ENCODE measurements around the gene RADIL.

The RADIL gene

GRCh38 chr7:4801839-4802231, 81.7 kb downstream of the RADIL start:
- no peaks in the 10 kb centered on the region for H3K4me1 ChIP-seq (ENCODE audit: control insufficient read depth, insufficient read depth, low read length)
- TF ChIP-seq GLIS2 (tag by site-specific recombination; IDR thresholded peaks at IDR 0.05) (no peak), GLI2 (tag by site-specific recombination; IDR thresholded peaks at IDR 0.05; ENCODE audit: borderline replicate concordance, low read depth) (no peak), ZNF404 (tag by site-specific recombination; IDR thresholded peaks at IDR 0.05) (no peak), ZNF211 (tag by site-specific recombination; IDR thresholded peaks at IDR 0.05; ENCODE audit: low read depth) (no peak), ZNF600 (tag by site-specific recombination; IDR thresholded peaks at IDR 0.05) (no peak), ZNF555 (tag by site-specific recombination; conservative IDR thresholded peaks at IDR 0.05) (no peak), ZNF488 (tag by site-specific recombination; IDR thresholded peaks at IDR 0.05) (no peak), ZNF792 (tag by site-specific recombination; IDR thresholded peaks at IDR 0.05) (no peak)
- CTCF ChIA-PET: no interaction called here
- POLR2A ChIA-PET: no interaction called here
- H3K9me3 ChIP-seq (ENCODE audit: control insufficient read depth, insufficient read depth, low read depth, low read length): no peaks in the 10 kb centered on the region
- no peak overlapping the region for H3K27ac ChIP-seq (ENCODE audit: extremely low read depth, low read depth, low read length)
- H3K36me3 ChIP-seq (ENCODE audit: control insufficient read depth in 2 of 2, insufficient read depth in 1 of 2, low read length in 2 of 2): no peaks in the 10 kb centered on the region
- H3K4me3 ChIP-seq (ENCODE audit: low read depth, low read length): no peak overlapping the region

- TF ChIP-seq KLF9 (tag by site-specific recombination; IDR thresholded peaks at IDR 0.05; ENCODE audit: low read depth): 0 out of 2 replicates have a peak, but pooled peaks have one; percentile 9
- no peak for TF ChIP-seq ZNF555 (tag by site-specific recombination; conservative IDR thresholded peaks at IDR 0.05)
- no peak for TF ChIP-seq ZNF660 (tag by site-specific recombination; IDR thresholded peaks at IDR 0.05)
- no peak for TF ChIP-seq ZNF473 (tag by site-specific recombination; IDR thresholded peaks at IDR 0.05)
- TF ChIP-seq IKZF3 (tag by site-specific recombination; IDR thresholded peaks at IDR 0.05): no peak
- TF ChIP-seq, protein P1, sequence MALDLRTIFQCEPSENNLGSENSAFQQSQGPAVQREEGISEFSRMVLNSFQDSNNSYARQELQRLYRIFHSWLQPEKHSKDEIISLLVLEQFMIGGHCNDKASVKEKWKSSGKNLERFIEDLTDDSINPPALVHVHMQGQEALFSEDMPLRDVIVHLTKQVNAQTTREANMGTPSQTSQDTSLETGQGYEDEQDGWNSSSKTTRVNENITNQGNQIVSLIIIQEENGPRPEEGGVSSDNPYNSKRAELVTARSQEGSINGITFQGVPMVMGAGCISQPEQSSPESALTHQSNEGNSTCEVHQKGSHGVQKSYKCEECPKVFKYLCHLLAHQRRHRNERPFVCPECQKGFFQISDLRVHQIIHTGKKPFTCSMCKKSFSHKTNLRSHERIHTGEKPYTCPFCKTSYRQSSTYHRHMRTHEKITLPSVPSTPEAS (tag by site-specific recombination; IDR thresholded peaks at IDR 0.05): peak; percentile 75
- TF ChIP-seq GLIS2 (tag by site-specific recombination; IDR thresholded peaks at IDR 0.05): no peak
- Histone ChIP-seq H3K36me3 (ENCODE audit: control insufficient read depth in 2 of 2, insufficient read depth in 1 of 2, low read length in 2 of 2) (no peaks in the 10 kb centered on the region), H3K27ac (ENCODE audit: extremely low read depth, low read depth, low read length) (no peak overlapping the region), H3K4me1 (ENCODE audit: control insufficient read depth, insufficient read depth, low read length) (no peaks in the 10 kb centered on the region), H3K9me3 (ENCODE audit: control insufficient read depth, insufficient read depth, low read depth, low read length) (no peaks in the 10 kb centered on the region), H3K4me3 (ENCODE audit: low read depth, low read length) (no peak overlapping the region)
- ChIA-PET CTCF (interaction anchor here (1.7 kb wide), 1 partner anchor 83 kb away, joined by 3 read pairs; the partner anchor contains the start of gene RADIL), POLR2A (no interaction called here)
Observed at GRCh38 chr7:4800926-4801838, 82.3 kb downstream of the RADIL start.

GRCh38 chr7:4800487-4800886, 83.0 kb downstream of the RADIL start:
- no peaks in the 10 kb centered on the region for H3K9me3 ChIP-seq (ENCODE audit: control insufficient read depth, insufficient read depth, low read depth, low read length)
- H3K4me3 ChIP-seq (ENCODE audit: low read depth, low read length): no peak overlapping the region
- POLR2A ChIA-PET: no interaction called here
- no peaks in the 10 kb centered on the region for H3K4me1 ChIP-seq (ENCODE audit: control insufficient read depth, insufficient read depth, low read length)
- H3K36me3 ChIP-seq (ENCODE audit: control insufficient read depth in 2 of 2, insufficient read depth in 1 of 2, low read length in 2 of 2): no peaks in the 10 kb centered on the region
- no peak overlapping the region for H3K27ac ChIP-seq (ENCODE audit: extremely low read depth, low read depth, low read length)
- CTCF ChIA-PET: interaction anchor here (1.7 kb wide), 1 partner anchor 83 kb away, joined by 3 read pairs; the partner anchor contains the start of gene RADIL
- TF ChIP-seq EGR2 (tag by site-specific recombination; IDR thresholded peaks at IDR 0.05; ENCODE audit: low read depth): peak; percentile 17; the same call in 1 of the 2 replicates
- no peak for TF ChIP-seq ZNF138 (tag by site-specific recombination; IDR thresholded peaks at IDR 0.05; ENCODE audit: borderline replicate concordance)
- no peak for TF ChIP-seq ZNF658 (tag by site-specific recombination; IDR thresholded peaks at IDR 0.05)
- TF ChIP-seq ZNF629 (tag by site-specific recombination; IDR thresholded peaks at IDR 0.05): no peak
- TF ChIP-seq ZNF677 (tag by site-specific recombination; IDR thresholded peaks at IDR 0.05): no peak
- no peak for TF ChIP-seq ZNF560 (tag by site-specific recombination; IDR thresholded peaks at IDR 0.05; ENCODE audit: borderline replicate concordance)
- no peak for TF ChIP-seq ZNF549 (tag by site-specific recombination; IDR thresholded peaks at IDR 0.05)
